Adrenal gland (tissue), 12 donors: Measurements from ENCODE around the gene LAPTM5. TPM values are rescaled to one million over a fixed set of nuclear protein-coding genes. Genes with fewer than 3 reads are reported as not detected.
A peak's percentile ranks its signal among the peaks of the same experiment; 100 is the strongest.

ENCODE experiments used
- DNase-seq, 7 donors: peaks; one replicate each; pipeline ENCODE4 v3.0.0-alpha.2; 2019 to 2020
- H3K27ac ChIP-seq, 5 donors: fragments of 200-600 bp; sonication (generic) in 4 of 5; 1 replicate in 3 of 5; 2 replicates in 2 of 5; pipeline versions ENCODE4 v1.5.1 to v1.8.0; 2016 to 2020; ENCODE audit warnings: mild to moderate bottlenecking in 1 of 5
- H3K27me3 ChIP-seq: fragments of 200-600 bp; 2 replicates; pipeline ENCODE4 v1.8.0; 2021
- H3K36me3 ChIP-seq, 2 donors: fragments of 200-600 bp; replicated peaks in 1 of 2; 1 replicate in 1 of 2; 2 replicates in 1 of 2; pipeline versions ENCODE4 v1.5.1 to v1.8.0; 2018 to 2022
- H3K4me1 ChIP-seq, 2 donors: fragments of 200-600 bp; replicated peaks in 1 of 2; 1 replicate in 1 of 2; 2 replicates in 1 of 2; pipeline versions ENCODE4 v1.5.1 to v1.8.0; 2018 to 2021
- H3K4me3 ChIP-seq, 4 donors: fragments of 200-600 bp; sonication (generic) in 3 of 4; one replicate each; pipeline ENCODE4 v1.5.1; 2016 to 2018
- H3K9me3 ChIP-seq, 3 donors: fragments of 200-600 bp; sonication (generic) in 1 of 3; replicated peaks in 1 of 3; 1 replicate in 2 of 3; 2 replicates in 1 of 3; pipeline versions ENCODE4 v1.5.1 to v1.8.0; 2016 to 2021
- CTCF ChIP-seq, 6 experiments: fragments of 450-650 bp in 4 of 6; fragments of 200-600 bp in 2 of 6; sonication (generic) in 1 of 6; IDR thresholded peaks; 1 replicate in 5 of 6; 2 replicates in 1 of 6; pipeline versions ENCODE4 v1.5.1 to v1.8.0; 2016 to 2021; ENCODE audit warnings: antibody characterized with exemption in 6 of 6, mild to moderate bottlenecking in 2 of 6, moderate library complexity in 1 of 6
- POLR2A ChIP-seq, 2 donors: fragments of 450-650 bp; IDR thresholded peaks; one replicate each; pipeline ENCODE4 v1.6.1; 2017; ENCODE audit warnings: antibody characterized with exemption in 2 of 2, mild to moderate bottlenecking in 2 of 2, moderate library complexity in 1 of 2
- WGBS, 4 donors: extraction: QIAGEN DNeasy Blood & Tissue Kit in 2 of 4; methylation state at CpG; one replicate each; pipeline versions ENCODE4 v1.1.5 to v1.1.7; 2013 to 2017; 5-methylcytosine and 5-hydroxymethylcytosine counted together
- intact Hi-C, 2 donors: fragments of 100-400 bp; cut with DNase I; formaldehyde crosslinking; loops; one replicate each; pipeline versions ENCODE4 v1.14.1 to v1.15.0; 2022 to 2023
- polyA plus RNA-seq, 3 donors: library from polyadenylated mRNA; stranded (reverse); fragments of 200-250 nt in 2 of 3; fragments of 350-450 nt in 1 of 3; fragmentation: Illumina TruSeq in 1 of 3; extraction: RNeasy Lipid Tissue Mini Kit (QIAGEN cat#74804) in 1 of 3; gene quantifications; one replicate each; pipeline ENCODE4 v1.2.3, GENCODE V29; 2013 to 2014
- total RNA-seq, 9 donors: library from RNA; depleted of rRNA in 4 of 9; stranded (reverse); fragments of >200 nt in 4 of 9; fragments of 120-200 nt in 1 of 9; fragmentation: NEBNext Ultra II Directional in 1 of 9; extraction: Animal tissue kit (Norgen Biotek cat#: 25700) in 1 of 9; gene quantifications; one replicate each; pipeline versions ENCODE4 v1.1.0 to v1.2.4, GENCODE V29; 2013 to 2023
- donor health status: healthy with polysubstance abuse.
- donor health status: Bipolar disorder and iron deficiency.
- donor health status: DM: yes; HTN: yes; CAD: no.
- donor health status: DM: no; HTN: no; CAD: no.
- donor health status: DM: no; HTN: no; CAD: no.
- donor health status: DM: yes; HTN: yes; CAD: no.

Gene LAPTM5
- total and polyA plus RNA-seq, 12 donors: 7.8 to 177 (median 109) TPM

GRCh38 chr1:30783256-30783915 is 25.8 kb upstream of the LAPTM5 start:
- peak overlapping the region; percentile 62 to 87 (median 74) for H3K27ac ChIP-seq
- intact Hi-C loops: loop anchor here (5.0 kb wide), 1 partner anchor 129 kb away; no protein-coding TSS in a partner anchor

GRCh38 chr1:30782361-30783255 is 25.0 kb upstream of the LAPTM5 start:
- peak; percentile 54 to 85 (median 72) for TF ChIP-seq CTCF (IDR thresholded peaks at IDR 0.05)
- no peak for TF ChIP-seq POLR2A (IDR thresholded peaks at IDR 0.05)
- no peaks in the 10 kb centered on the region for H3K36me3 ChIP-seq
- 11 to 50% (median 19%) methylated on average over 5 to 25 of the region's 25 CpGs for WGBS, 4 donors
- H3K4me1 ChIP-seq: peaks cover 28 to 34% of the 10 kb centered on the region in 2 donors
- peak; percentile 71 to 83 (median 74) for DNase-seq
- no peaks in the 10 kb centered on the region for H3K9me3 ChIP-seq
- intact Hi-C loops: loop anchor here (5.0 kb wide), 1 partner anchor 130 kb away; no protein-coding TSS in a partner anchor
- peak overlapping the region; percentile 23 to 87 (median 74) for H3K27ac ChIP-seq
- H3K4me3 ChIP-seq: no peak overlapping the region
- no peaks in the 10 kb centered on the region for H3K27me3 ChIP-seq

More at GRCh38 chr1:30783256-30783915, 25.8 kb upstream of the LAPTM5 start:
- 36 to 43% (median 38%) methylated on average over 14 to 16 of the region's 16 CpGs for WGBS, 4 donors
- Histone ChIP-seq H3K27me3 (no peaks in the 10 kb centered on the region), H3K36me3 (no peaks in the 10 kb centered on the region), H3K4me1 (peaks cover 31 to 41% of the 10 kb centered on the region in 2 donors), H3K9me3 (no peaks in the 10 kb centered on the region), H3K4me3 (no peak overlapping the region)
- peak; percentile 75 to 91 (median 84) for DNase-seq
- TF ChIP-seq POLR2A (IDR thresholded peaks at IDR 0.05) (peak in 1 of 2 donors; percentile 25), CTCF (IDR thresholded peaks at IDR 0.05) (no peak)

DNA sequence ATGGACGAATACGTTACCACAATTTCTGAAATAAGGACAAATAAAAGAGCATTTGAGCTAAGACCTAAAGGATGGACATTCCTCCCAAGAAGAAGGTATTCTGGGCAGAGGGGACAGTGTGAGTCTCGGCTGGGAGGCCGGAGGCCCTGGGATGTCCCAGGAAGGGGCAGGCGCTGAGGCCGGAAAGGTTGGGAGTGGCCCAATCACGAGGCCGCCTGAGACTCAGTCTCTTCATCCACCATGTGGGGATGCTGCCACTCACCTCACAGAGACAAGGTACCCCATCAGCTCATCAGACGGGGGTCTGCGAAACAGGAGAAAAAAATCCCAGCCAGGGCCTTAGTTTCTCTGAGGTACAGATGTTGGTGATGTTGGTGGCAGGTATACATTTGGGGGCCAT is 24.3 kb upstream of the LAPTM5 start:
- Histone ChIP-seq H3K9me3 (no peaks in the 10 kb centered on the region), H3K36me3 (no peaks in the 10 kb centered on the region), H3K27ac (no peak overlapping the region), H3K27me3 (no peaks in the 10 kb centered on the region), H3K4me3 (no peak overlapping the region), H3K4me1 (peaks cover 28 to 34% of the 10 kb centered on the region in 2 donors)
- TF ChIP-seq CTCF (IDR thresholded peaks at IDR 0.05) (no peak), POLR2A (IDR thresholded peaks at IDR 0.05) (no peak)
- DNase-seq: no peak
- 57 to 70% (median 63%) methylated on average over 8 to 10 of the region's 10 CpGs for WGBS, 4 donors
- intact Hi-C loops: loop anchor here (5.0 kb wide), 1 partner anchor 130 kb away; no protein-coding TSS in a partner anchor

GRCh38 chr1:30780409-30780808 is 22.8 kb upstream of the LAPTM5 start:
- peaks cover 16 to 22% of the 10 kb centered on the region in 2 donors for H3K4me1 ChIP-seq
- DNase-seq: no peak
- H3K27ac ChIP-seq: peak overlapping the region in 1 of 5 donors; percentile 59
- 36 to 49% (median 47%) methylated on average over 5 of the region's 5 CpGs for WGBS, 4 donors
- H3K9me3 ChIP-seq: no peaks in the 10 kb centered on the region
- intact Hi-C loops: loop anchor here (5.0 kb wide), 1 partner anchor 132 kb away; no protein-coding TSS in a partner anchor
- TF ChIP-seq CTCF (IDR thresholded peaks at IDR 0.05): no peak
- TF ChIP-seq POLR2A (IDR thresholded peaks at IDR 0.05): no peak
- no peak overlapping the region for H3K4me3 ChIP-seq
- H3K27me3 ChIP-seq: no peaks in the 10 kb centered on the region
- H3K36me3 ChIP-seq: no peaks in the 10 kb centered on the region
